OCI-LY3 (cell line): ENCODE data around the gene MED15.

Experiments
- CTCF ChIP-seq: fragments of 200-600, 300-600 bp; sonication (generic); IDR thresholded peaks from 2 replicates; pipeline ENCODE4 v1.5.1; 2014; ENCODE audit warnings: antibody characterized with exemption, low read length, low read depth
- EZH2phosphoT487 ChIP-seq: fragments of 200-600 bp; shearing (Covaris generic); IDR thresholded peaks from 2 replicates; pipeline ENCODE4 v1.6.1; 2018; ENCODE audit warnings: antibody characterized with exemption, mixed run types, low read depth

GRCh38 chr22:20565761-20566160 lies 58.4 kb downstream of the MED15 start:
- TF ChIP-seq CTCF (no peak), EZH2phosphoT487 (no peak)
